Liver (tissue), 9 donors: Measurements from ENCODE around the gene BABAM1. TPM values are rescaled to one million over a fixed set of nuclear protein-coding genes. Genes with fewer than 3 reads are reported as not detected.

Source experiments
- DNase-seq: peaks from one replicate; pipeline ENCODE4 v3.0.0-alpha.2; 2017; ENCODE audit warnings: low spot score
- H3K27ac ChIP-seq, 2 donors: one replicate each; pipeline ENCODE4 v1.7.0; 2013; ENCODE audit warnings: inconsistent platforms in 2 of 2, low read length in 2 of 2, control low read depth in 1 of 2, low read depth in 1 of 2, mild to moderate bottlenecking in 1 of 2
- H3K27me3 ChIP-seq, 4 donors: one replicate each; pipeline versions ENCODE4 v1.6.1 to v1.7.0; 2013; ENCODE audit warnings: low read length in 3 of 4, inconsistent platforms in 1 of 4, mild to moderate bottlenecking in 1 of 4, moderate library complexity in 1 of 4; ENCODE audit not compliant: control insufficient read depth in 4 of 4, insufficient read depth in 4 of 4
- H3K36me3 ChIP-seq, 4 donors: one replicate each; pipeline versions ENCODE4 v1.6.1 to v1.7.0; 2013; ENCODE audit warnings: low read length in 3 of 4, mild to moderate bottlenecking in 3 of 4, low read depth in 1 of 4, moderate library complexity in 1 of 4; ENCODE audit not compliant: control insufficient read depth in 4 of 4, insufficient read depth in 3 of 4
- H3K4me1 ChIP-seq, 4 donors: one replicate each; pipeline versions ENCODE4 v1.6.1 to v1.7.0; 2013; ENCODE audit warnings: low read length in 3 of 4, mild to moderate bottlenecking in 3 of 4, moderate library complexity in 1 of 4; ENCODE audit not compliant: control insufficient read depth in 4 of 4, insufficient read depth in 4 of 4
- H3K4me3 ChIP-seq, 3 donors: one replicate each; pipeline versions ENCODE4 v1.6.1 to v1.7.0; 2013; ENCODE audit warnings: low read length in 3 of 3, control low read depth in 1 of 3, low read depth in 1 of 3, mild to moderate bottlenecking in 1 of 3
- H3K9ac ChIP-seq, 2 donors: one replicate each; pipeline ENCODE4 v1.7.0; 2013; ENCODE audit warnings: low read length in 2 of 2, mild to moderate bottlenecking in 2 of 2, moderate library complexity in 2 of 2, control low read depth in 1 of 2, low read depth in 1 of 2
- H3K9me3 ChIP-seq, 4 donors: one replicate each; pipeline versions ENCODE4 v1.6.1 to v1.7.0; 2013; ENCODE audit warnings: low read length in 3 of 4; ENCODE audit not compliant: control insufficient read depth in 4 of 4
- ATF3 ChIP-seq: IDR thresholded peaks from 2 replicates; pipeline ENCODE4 v1.6.1; 2016; ENCODE audit warnings: antibody characterized with exemption
- CTCF ChIP-seq: fragments of 150-350 bp; IDR thresholded peaks from 2 replicates; pipeline ENCODE4 v1.5.1; 2017; ENCODE audit warnings: improper control_type of control experiment, low read depth, low read length; ENCODE audit not compliant: missing input control
- EGR1 ChIP-seq, 2 donors: IDR thresholded peaks; 2 replicates each; pipeline ENCODE4 v1.6.1; 2016 to 2018; ENCODE audit warnings: antibody characterized with exemption in 2 of 2, low read depth in 2 of 2
- FOXA1 ChIP-seq: IDR thresholded peaks from 2 replicates; pipeline ENCODE4 v1.6.1; 2016; ENCODE audit warnings: antibody characterized with exemption
- FOXA2 ChIP-seq: IDR thresholded peaks from 2 replicates; pipeline ENCODE4 v1.6.1; 2016; ENCODE audit warnings: antibody characterized with exemption
- GABPA ChIP-seq, 2 donors: IDR thresholded peaks in 1 of 2; conservative IDR thresholded peaks in 1 of 2; 2 replicates each; pipeline ENCODE4 v1.6.1; 2016; ENCODE audit warnings: antibody characterized with exemption in 2 of 2, mild to moderate bottlenecking in 1 of 2, moderate library complexity in 1 of 2
- HNF4A ChIP-seq, 2 donors: conservative IDR thresholded peaks; 2 replicates each; pipeline ENCODE4 v1.6.1; 2016; ENCODE audit warnings: antibody characterized with exemption in 2 of 2, mild to moderate bottlenecking in 2 of 2
- JUND ChIP-seq, 2 donors: IDR thresholded peaks; 2 replicates each; pipeline ENCODE4 v1.6.1; 2016; ENCODE audit warnings: antibody characterized with exemption in 2 of 2
- NR2F2 ChIP-seq: IDR thresholded peaks from 2 replicates; pipeline ENCODE4 v1.6.1; 2016; ENCODE audit warnings: antibody characterized with exemption
- RAD21 ChIP-seq, 2 donors: IDR thresholded peaks; 2 replicates each; pipeline ENCODE4 v1.6.1; 2016; ENCODE audit warnings: antibody characterized with exemption in 2 of 2, mild to moderate bottlenecking in 2 of 2
- RXRA ChIP-seq, 2 donors: IDR thresholded peaks; 2 replicates each; pipeline ENCODE4 v1.6.1; 2017 to 2018; ENCODE audit warnings: antibody characterized with exemption in 2 of 2, mild to moderate bottlenecking in 1 of 2
- SP1 ChIP-seq: IDR thresholded peaks from 2 replicates; pipeline ENCODE4 v1.6.1; 2018; ENCODE audit warnings: antibody characterized with exemption, mild to moderate bottlenecking
- TAF1 ChIP-seq: conservative IDR thresholded peaks from 2 replicates; pipeline ENCODE4 v1.6.1; 2016; ENCODE audit warnings: antibody characterized with exemption, mild to moderate bottlenecking
- YY1 ChIP-seq: IDR thresholded peaks from 2 replicates; pipeline ENCODE4 v1.6.1; 2016; ENCODE audit warnings: antibody characterized with exemption, mild to moderate bottlenecking
- ZBTB33 ChIP-seq: IDR thresholded peaks from 2 replicates; pipeline ENCODE4 v1.6.1; 2016; ENCODE audit warnings: antibody characterized with exemption
- WGBS: extraction: QIAGEN DNeasy Blood & Tissue Kit; methylation state at CpG from one replicate; pipeline ENCODE4 v1.1.7; 2013; 5-methylcytosine and 5-hydroxymethylcytosine counted together
- polyA plus RNA-seq, 2 donors: library from polyadenylated mRNA; stranded (reverse) in 1 of 2; unstranded in 1 of 2; fragments of 200-250 nt in 1 of 2; fragments of >200 nt in 1 of 2; fragmentation: Nextera tagmentation in 1 of 2; extraction: Ambion mirVana in 1 of 2; gene quantifications; one replicate each; pipeline versions ENCODE4 v1.2.1 to v1.2.3, GENCODE V29; 2013 to 2015
- total RNA-seq, 2 donors: library from RNA; depleted of rRNA; stranded (reverse); fragments of >200 nt; gene quantifications; one replicate each; pipeline ENCODE4 v1.2.3, GENCODE V29; 2014
- donor health status: healthy.
- donor health status: healthy.
- donor health status: healthy.
- donor health status: healthy.
- donor health status: healthy.

Gene BABAM1
- total and polyA plus RNA-seq, 4 donors, result 29.3 to 47.0 (median 33.5) TPM

- H3K27ac ChIP-seq, result no peak overlapping the region
- no peaks in the 10 kb centered on the region for H3K27me3 ChIP-seq
- peaks cover 0 to 5% (median 2%) of the 10 kb centered on the region in 4 donors for H3K4me1 ChIP-seq
- TF ChIP-seq CTCF (no peak), ATF3 (no peak), FOXA1 (no peak), YY1 (no peak)
- no peak for DNase-seq
- no peaks in the 10 kb centered on the region for H3K36me3 ChIP-seq
- H3K9me3 ChIP-seq, result no peaks in the 10 kb centered on the region
- H3K9ac ChIP-seq, result no peak overlapping the region
- H3K4me3 ChIP-seq, result no peak overlapping the region
- WGBS, result 60% methylated on average over 1 of the region's 1 CpG
These were observed 7.3 kb upstream of the BABAM1 start for GRCh38 chr19:17259934-17260333.

- Histone ChIP-seq H3K9ac (no peak overlapping the region), H3K4me3 (no peak overlapping the region), H3K27ac (no peak overlapping the region), H3K9me3 (no peaks in the 10 kb centered on the region), H3K4me1 (no peaks in the 10 kb centered on the region), H3K36me3 (no peaks in the 10 kb centered on the region), H3K27me3 (no peaks in the 10 kb centered on the region)
- peak; percentile 91 for DNase-seq
- 24% methylated on average over 15 of the region's 15 CpGs for WGBS
- TF ChIP-seq NR2F2, result no peak
- no peak for TF ChIP-seq TAF1
- no peak for TF ChIP-seq RXRA (IDR thresholded peaks at IDR 0.05)
- no peak for TF ChIP-seq SP1
- peak; percentile 89 for TF ChIP-seq CTCF
- TF ChIP-seq EGR1 (IDR thresholded peaks at IDR 0.05; ENCODE audit: low read depth in 2 of 2), result no peak
- peak; percentile 70 to 90 for TF ChIP-seq RAD21 (IDR thresholded peaks at IDR 0.05)
These were observed 6.4 kb upstream of the BABAM1 start for GRCh38 chr19:17260842-17261325.

- no peak overlapping the region for H3K27ac ChIP-seq
- H3K27me3 ChIP-seq, result no peaks in the 10 kb centered on the region
- no peaks in the 10 kb centered on the region for H3K36me3 ChIP-seq
- whole genome bisulfite sequencing, result 90% methylated on average over 16 of the region's 16 CpGs
- no peak overlapping the region for H3K4me3 ChIP-seq
- no peaks in the 10 kb centered on the region for H3K9me3 ChIP-seq
- peaks cover 0 to 2% (median 1%) of the 10 kb centered on the region in 4 donors for H3K4me1 ChIP-seq
- DNase-seq, result no peak
- no peak overlapping the region for H3K9ac ChIP-seq
- no peak for TF ChIP-seq FOXA1
- TF ChIP-seq HNF4A (conservative IDR thresholded peaks at IDR 0.05), result no peak
- no peak for TF ChIP-seq CTCF
- no peak for TF ChIP-seq RXRA (IDR thresholded peaks at IDR 0.05)
- no peak for TF ChIP-seq FOXA2
- TF ChIP-seq ZBTB33, result no peak
- TF ChIP-seq JUND (IDR thresholded peaks at IDR 0.05), result no peak
- no peak for TF ChIP-seq TAF1
- TF ChIP-seq ATF3, result no peak
- TF ChIP-seq GABPA (IDR thresholded peaks at IDR 0.05 in 1 of 2, conservative IDR thresholded peaks at IDR 0.05 in 1 of 2), result no peak
- no peak for TF ChIP-seq RAD21 (IDR thresholded peaks at IDR 0.05)
These were observed 4.7 kb upstream of the BABAM1 start for GRCh38 chr19:17262557-17262956.
